ENCODE measurements around the gene STX18. TPM values are rescaled to one million over a fixed set of nuclear protein-coding genes. Genes with fewer than 3 reads are reported as not detected.
A peak's percentile ranks its signal among the peaks of the same experiment; 100 is the strongest.

Gene STX18
- total RNA-seq, 1 experiment from 2014 or later = 20.9 TPM

DNA sequence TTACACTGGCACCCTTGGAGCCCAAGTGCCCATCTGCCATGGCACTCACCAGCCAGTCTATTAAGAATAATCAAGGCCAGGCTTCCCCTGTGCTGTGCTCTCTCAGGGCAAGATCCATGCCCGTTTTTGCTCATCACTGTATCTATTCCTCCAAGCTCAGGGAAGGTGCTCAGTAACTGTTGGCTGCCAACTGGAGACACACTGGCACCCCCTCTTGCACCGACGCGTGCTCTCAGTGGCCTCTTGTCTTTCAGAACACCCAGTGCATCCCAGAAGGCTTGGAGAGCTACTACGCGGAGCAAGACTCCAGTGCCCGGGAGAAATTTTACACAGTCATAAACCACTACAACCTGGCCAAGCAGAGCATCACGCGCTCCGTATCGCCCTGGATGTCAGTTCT lies 124.9 kb downstream of the STX18 start:
- peaks cover 0 to 2% of the 10 kb centered on the region in 2 experiments; a peak in 2 of 5 replicates for H3K9me3 Mint-ChIP-seq
- Histone ChIP-seq H3K56ac (ENCODE audit: insufficient read length, low read depth, low read length) (no peak overlapping the region), H3K4me2 (ENCODE audit: insufficient read depth, insufficient read length, low read length) (no peak overlapping the region), H3K23ac (ENCODE audit: insufficient read length, low read depth, low read length) (no peak overlapping the region), H3K4ac (ENCODE audit: low read depth, low read length) (no peak overlapping the region), H2BK20ac (ENCODE audit: low read depth, low read length, poor library complexity, severe bottlenecking) (no peak overlapping the region), H3K27me3 (ENCODE audit: insufficient read depth, low read length) (no peaks in the 10 kb centered on the region), H3K4me1 (ENCODE audit: insufficient read depth, low read length) (no peaks in the 10 kb centered on the region), H2BK120ac (ENCODE audit: low read depth, low read length, poor library complexity, severe bottlenecking) (no peak overlapping the region), H3K23me2 (ENCODE audit: insufficient read length, low read depth, low read length, poor library complexity, severe bottlenecking) (no peaks in the 10 kb centered on the region), H3K14ac (ENCODE audit: insufficient read depth, low read length) (no peak overlapping the region), H3K9me3 (ENCODE audit: control insufficient read depth, low read depth, low read length) (no peaks in the 10 kb centered on the region), H2AK5ac (ENCODE audit: insufficient read length, low read length) (no peak overlapping the region), H4K20me1 (ENCODE audit: control insufficient read depth, insufficient read depth, insufficient read length) (peaks cover 2% of the 10 kb centered on the region), H4K5ac (ENCODE audit: insufficient read length, low read depth, low read length) (no peak overlapping the region), H3T11ph (ENCODE audit: low read length) (no peak overlapping the region), H2BK15ac (ENCODE audit: low read depth, low read length) (no peak overlapping the region), H2BK5ac (ENCODE audit: insufficient read length, low read length) (no peak overlapping the region), H3K27ac (ENCODE audit: insufficient read length, low read depth, low read length) (no peak overlapping the region), H3K18ac (ENCODE audit: insufficient read length, low read depth, low read length) (no peak overlapping the region), H3K79me1 (ENCODE audit: insufficient read depth, low read depth, low read length, poor library complexity, severe bottlenecking) (no peaks in the 10 kb centered on the region), H4K8ac (replicated peaks; ENCODE audit: insufficient read length, low read depth, low read length) (no peak overlapping the region), H2AFZ (ENCODE audit: low read length) (no peak overlapping the region), H3K9ac (ENCODE audit: extremely low read depth, insufficient read length, low read length) (no peak overlapping the region), H3K79me2 (ENCODE audit: insufficient read depth, low read length) (no peaks in the 10 kb centered on the region), H4K91ac (ENCODE audit: insufficient read length, low read depth, low read length) (no peak overlapping the region), H2BK12ac (ENCODE audit: insufficient read length, low read depth, low read length) (no peak overlapping the region)
- TF ChIP-seq, protein P1, sequence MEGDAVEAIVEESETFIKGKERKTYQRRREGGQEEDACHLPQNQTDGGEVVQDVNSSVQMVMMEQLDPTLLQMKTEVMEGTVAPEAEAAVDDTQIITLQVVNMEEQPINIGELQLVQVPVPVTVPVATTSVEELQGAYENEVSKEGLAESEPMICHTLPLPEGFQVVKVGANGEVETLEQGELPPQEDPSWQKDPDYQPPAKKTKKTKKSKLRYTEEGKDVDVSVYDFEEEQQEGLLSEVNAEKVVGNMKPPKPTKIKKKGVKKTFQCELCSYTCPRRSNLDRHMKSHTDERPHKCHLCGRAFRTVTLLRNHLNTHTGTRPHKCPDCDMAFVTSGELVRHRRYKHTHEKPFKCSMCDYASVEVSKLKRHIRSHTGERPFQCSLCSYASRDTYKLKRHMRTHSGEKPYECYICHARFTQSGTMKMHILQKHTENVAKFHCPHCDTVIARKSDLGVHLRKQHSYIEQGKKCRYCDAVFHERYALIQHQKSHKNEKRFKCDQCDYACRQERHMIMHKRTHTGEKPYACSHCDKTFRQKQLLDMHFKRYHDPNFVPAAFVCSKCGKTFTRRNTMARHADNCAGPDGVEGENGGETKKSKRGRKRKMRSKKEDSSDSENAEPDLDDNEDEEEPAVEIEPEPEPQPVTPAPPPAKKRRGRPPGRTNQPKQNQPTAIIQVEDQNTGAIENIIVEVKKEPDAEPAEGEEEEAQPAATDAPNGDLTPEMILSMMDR (conservative IDR thresholded peaks at IDR 0.05) = no peak
- no peak overlapping the region for H3K4me3 Mint-ChIP-seq
- peak; percentile 12 for DNase-seq
- no peaks in the 10 kb centered on the region for H3K27me3 Mint-ChIP-seq (ENCODE audit: low read depth)
- no peaks in the 10 kb centered on the region for H3K4me1 Mint-ChIP-seq
- no CpG with 5 or more reads among the region's 11 CpGs for WGBS (ENCODE audit: extremely low coverage, insufficient read length, low lambda C conversion rate)
- no peak overlapping the region; a peak in 2 of 7 replicates for H3K27ac Mint-ChIP-seq
- H3K36me3 Mint-ChIP-seq (ENCODE audit: insufficient read depth in 1 of 3, low read depth in 3 of 3) = peaks cover 18 to 39% (median 26%) of the 10 kb centered on the region in 3 experiments
